Peyer's patch (tissue), 4 donors: ENCODE measurements around the gene LPAR2. TPM values are rescaled to one million over a fixed set of nuclear protein-coding genes. Genes with fewer than 3 reads are reported as not detected.

Source experiments
- DNase-seq, 3 donors: peaks; one replicate each; pipeline ENCODE4 v3.0.0-alpha.2; 2017 to 2019
- H3K27ac ChIP-seq, 4 donors: fragments of 200-600 bp; sonication (generic); one replicate each; pipeline ENCODE4 v1.5.1; 2016 to 2019
- H3K27me3 ChIP-seq, 2 donors: fragments of 200-600 bp; sonication (generic); one replicate each; pipeline ENCODE4 v1.5.1; 2019
- H3K36me3 ChIP-seq, 3 donors: fragments of 200-600 bp; sonication (generic); one replicate each; pipeline ENCODE4 v1.5.1; 2016 to 2019
- H3K4me1 ChIP-seq, 4 donors: fragments of 200-600 bp; sonication (generic); one replicate each; pipeline ENCODE4 v1.5.1; 2016 to 2019
- H3K4me3 ChIP-seq, 4 donors: fragments of 200-600 bp; sonication (generic); 1 replicate in 3 of 4; 2 replicates in 1 of 4; pipeline ENCODE4 v1.5.1; 2016 to 2019; ENCODE audit warnings: mild to moderate bottlenecking in 1 of 4
- H3K9me3 ChIP-seq, 4 donors: fragments of 200-600 bp; sonication (generic); one replicate each; pipeline ENCODE4 v1.5.1; 2016 to 2019; ENCODE audit warnings: mild to moderate bottlenecking in 1 of 4
- CTCF ChIP-seq, 6 experiments: fragments of 450-650 bp in 4 of 6; fragments of 200-600 bp in 2 of 6; sonication (generic) in 1 of 6; IDR thresholded peaks; one replicate each; pipeline ENCODE4 v1.5.1; 2017 to 2019; ENCODE audit warnings: antibody characterized with exemption in 6 of 6, mild to moderate bottlenecking in 3 of 6, moderate library complexity in 1 of 6
- POLR2A ChIP-seq, 2 donors: fragments of 450-650 bp; IDR thresholded peaks; one replicate each; pipeline ENCODE4 v1.5.1; 2017; ENCODE audit warnings: antibody characterized with exemption in 2 of 2, mild to moderate bottlenecking in 2 of 2, moderate library complexity in 2 of 2
- total RNA-seq, 4 donors: library from RNA; depleted of rRNA; stranded (reverse); fragments of >200 nt; gene quantifications; one replicate each; pipeline ENCODE4 v1.1.0, GENCODE V29; 2016

Gene LPAR2
- total RNA-seq, 4 donors from 2014 or later, result 14.9 to 44.2 (median 34.6) TPM

- Histone ChIP-seq H3K27me3 (no peaks in the 10 kb centered on the region), H3K36me3 (no peaks in the 10 kb centered on the region), H3K4me1 (peaks cover 0 to 11% (median 3%) of the 10 kb centered on the region in 4 donors), H3K4me3 (peak overlapping the region; percentile 58 to 88 (median 78)), H3K9me3 (no peaks in the 10 kb centered on the region), H3K27ac (peak overlapping the region in 2 of 4 donors; percentile 87 to 93)
- TF ChIP-seq POLR2A (IDR thresholded peaks at IDR 0.05), result no peak
- peak in 1 of 3 donors; percentile 59 for DNase-seq
Measured at GRCh38 chr19:19626516-19627472, 1.2 kb downstream of the LPAR2 start.

- no peak for TF ChIP-seq POLR2A (IDR thresholded peaks at IDR 0.05)
- TF ChIP-seq CTCF (IDR thresholded peaks at IDR 0.05), result no peak
- H3K27me3 ChIP-seq, result no peaks in the 10 kb centered on the region
- H3K9me3 ChIP-seq, result no peaks in the 10 kb centered on the region
- no peak for DNase-seq
- no peak overlapping the region for H3K4me3 ChIP-seq
- H3K36me3 ChIP-seq, result no peaks in the 10 kb centered on the region
- peaks cover 0 to 11% (median 7%) of the 10 kb centered on the region in 4 donors for H3K4me1 ChIP-seq
- H3K27ac ChIP-seq, result no peak overlapping the region
Measured at GRCh38 chr19:19624032-19624570, 3.9 kb downstream of the LPAR2 start.

- Histone ChIP-seq H3K27me3 (no peaks in the 10 kb centered on the region), H3K36me3 (no peaks in the 10 kb centered on the region), H3K27ac (no peak overlapping the region), H3K9me3 (no peaks in the 10 kb centered on the region), H3K4me1 (peaks cover 0 to 12% (median 9%) of the 10 kb centered on the region in 4 donors), H3K4me3 (no peak overlapping the region)
- TF ChIP-seq POLR2A (IDR thresholded peaks at IDR 0.05), result no peak
- no peak for TF ChIP-seq CTCF (IDR thresholded peaks at IDR 0.05)
- DNase-seq, result no peak
Measured at GRCh38 chr19:19623383-19623782, 4.6 kb downstream of the LPAR2 start.

- H3K4me1 ChIP-seq, result peaks cover 0 to 9% (median 3%) of the 10 kb centered on the region in 4 donors
- H3K9me3 ChIP-seq, result no peaks in the 10 kb centered on the region
- no peak overlapping the region for H3K27ac ChIP-seq
- TF ChIP-seq CTCF (IDR thresholded peaks at IDR 0.05) (no peak), POLR2A (IDR thresholded peaks at IDR 0.05) (no peak)
- no peaks in the 10 kb centered on the region for H3K36me3 ChIP-seq
- no peaks in the 10 kb centered on the region for H3K27me3 ChIP-seq
- no peak overlapping the region for H3K4me3 ChIP-seq
- no peak for DNase-seq
Measured at GRCh38 chr19:19619849-19620210, 8.2 kb downstream of the LPAR2 start.

- no peaks in the 10 kb centered on the region for H3K36me3 ChIP-seq
- no peak for TF ChIP-seq POLR2A (IDR thresholded peaks at IDR 0.05)
- no peak for TF ChIP-seq CTCF (IDR thresholded peaks at IDR 0.05)
- peak overlapping the region in 2 of 4 donors; percentile 48 to 74 for H3K4me3 ChIP-seq
- no peaks in the 10 kb centered on the region for H3K27me3 ChIP-seq
- H3K4me1 ChIP-seq, result peaks cover 0 to 9% (median 3%) of the 10 kb centered on the region in 4 donors
- DNase-seq, result no peak
- H3K27ac ChIP-seq, result peak overlapping the region in 2 of 4 donors; percentile 19 to 80
- no peaks in the 10 kb centered on the region for H3K9me3 ChIP-seq
Measured at GRCh38 chr19:19619181-19619848, 8.7 kb downstream of the LPAR2 start.
